Activated CD4-positive, alpha-beta T cell treated with anti-CD3 and anti-CD28 coated beads for 36 hours (primary cell): Measurements from ENCODE around the gene AGPAT2. TPM values are rescaled to one million over a fixed set of nuclear protein-coding genes. Genes with fewer than 3 reads are reported as not detected.
"Not testable (repeated sequence)": the region's sequence is repeated elsewhere in the genome, so short reads cannot be mapped to it uniquely, and the experiment has no call there.

ENCODE experiments used
- ATAC-seq: fragments of 200-7000 bp; cut with Tn5 transposase; one replicate; pipeline ENCODE4 v1.10.0; 2021; ENCODE audit warnings: mild to moderate bottlenecking, moderate library complexity
- CTCF ChIA-PET: fragments of 350-600 bp; sonication (Branson Sonifier 250); formaldehyde crosslinking; loops from one replicate; lab custom pipeline; 2021; ENCODE audit warnings: antibody characterized with exemption; lab: Charles Lee
- POLR2A ChIA-PET: fragments of 350-600 bp; sonication (Branson Sonifier 250); formaldehyde crosslinking; loops from one replicate; lab custom pipeline; 2021; ENCODE audit warnings: antibody characterized with exemption, inconsistent platforms; lab: Charles Lee
- DNase-seq: peaks from one replicate; pipeline ENCODE4 v3.0.0-alpha.2; 2020
- H3K27ac Mint-ChIP-seq: one replicate; pipeline ENCODE4 v1.8.0; 2021; ENCODE audit warnings: mixed read lengths
- H3K27me3 Mint-ChIP-seq: one replicate; pipeline ENCODE4 v1.8.0; 2021; ENCODE audit warnings: mixed read lengths
- H3K36me3 Mint-ChIP-seq: one replicate; pipeline ENCODE4 v1.8.0; 2021; ENCODE audit warnings: low read depth, mixed read lengths
- H3K4me1 Mint-ChIP-seq: one replicate; pipeline ENCODE4 v1.8.0; 2021; ENCODE audit warnings: mixed read lengths
- H3K4me3 Mint-ChIP-seq: one replicate; pipeline ENCODE4 v1.8.0; 2021; ENCODE audit warnings: mild to moderate bottlenecking, moderate library complexity, mixed read lengths
- H3K9me3 Mint-ChIP-seq: one replicate; pipeline ENCODE4 v1.8.0; 2021; ENCODE audit warnings: low read depth, mixed read lengths
- intact Hi-C, 2 experiments: fragments of 100-400 bp; cut with DNase I in 1 of 2; cut with micrococcal nuclease in 1 of 2; formaldehyde crosslinking; loops; one replicate each; pipeline versions ENCODE4 v1.14.2 to v1.15.1; 2022 to 2024; cut with DNase I, micrococcal nuclease
- total RNA-seq, 2 experiments: library from RNA; stranded (reverse); gene quantifications; one replicate each; pipeline ENCODE4 v1.2.3, GENCODE V29; 2021

AGPAT2 gene
- total RNA-seq, 2 experiments from 2014 or later: 9.0 to 10.4 TPM

DNA sequence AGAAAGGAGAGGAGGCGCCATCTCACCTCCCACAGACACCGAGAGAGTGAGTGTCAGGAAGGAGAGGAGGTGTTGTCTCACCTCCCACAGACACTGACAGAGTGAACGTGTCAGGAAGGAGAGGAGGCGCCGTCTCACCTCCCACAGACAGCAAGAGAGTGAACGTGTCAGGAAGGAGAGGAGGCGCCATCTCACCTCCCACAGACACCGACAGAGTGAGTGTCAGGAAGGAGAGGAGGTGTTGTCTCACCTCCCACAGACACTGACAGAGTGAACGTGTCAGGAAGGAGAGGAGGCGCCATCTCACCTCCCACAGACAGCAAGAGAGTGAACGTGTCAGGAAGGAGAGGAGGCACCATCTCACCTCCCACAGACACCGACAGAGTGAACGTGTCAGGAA lies 55.2 kb downstream of the AGPAT2 start:
- H3K4me1 Mint-ChIP-seq, DNase-seq, intact Hi-C loops, ATAC-seq, POLR2A ChIA-PET, H3K4me3 Mint-ChIP-seq, H3K36me3 Mint-ChIP-seq, H3K27ac Mint-ChIP-seq, H3K27me3 Mint-ChIP-seq, H3K9me3 Mint-ChIP-seq: not testable (repeated sequence)
- CTCF ChIA-PET: interaction anchor here (0.6 to 1.4 kb wide), 8 partner anchors 12 to 192 kb away, joined by 3 to 18 read pairs (median 4); no protein-coding TSS in a partner anchor

DNA sequence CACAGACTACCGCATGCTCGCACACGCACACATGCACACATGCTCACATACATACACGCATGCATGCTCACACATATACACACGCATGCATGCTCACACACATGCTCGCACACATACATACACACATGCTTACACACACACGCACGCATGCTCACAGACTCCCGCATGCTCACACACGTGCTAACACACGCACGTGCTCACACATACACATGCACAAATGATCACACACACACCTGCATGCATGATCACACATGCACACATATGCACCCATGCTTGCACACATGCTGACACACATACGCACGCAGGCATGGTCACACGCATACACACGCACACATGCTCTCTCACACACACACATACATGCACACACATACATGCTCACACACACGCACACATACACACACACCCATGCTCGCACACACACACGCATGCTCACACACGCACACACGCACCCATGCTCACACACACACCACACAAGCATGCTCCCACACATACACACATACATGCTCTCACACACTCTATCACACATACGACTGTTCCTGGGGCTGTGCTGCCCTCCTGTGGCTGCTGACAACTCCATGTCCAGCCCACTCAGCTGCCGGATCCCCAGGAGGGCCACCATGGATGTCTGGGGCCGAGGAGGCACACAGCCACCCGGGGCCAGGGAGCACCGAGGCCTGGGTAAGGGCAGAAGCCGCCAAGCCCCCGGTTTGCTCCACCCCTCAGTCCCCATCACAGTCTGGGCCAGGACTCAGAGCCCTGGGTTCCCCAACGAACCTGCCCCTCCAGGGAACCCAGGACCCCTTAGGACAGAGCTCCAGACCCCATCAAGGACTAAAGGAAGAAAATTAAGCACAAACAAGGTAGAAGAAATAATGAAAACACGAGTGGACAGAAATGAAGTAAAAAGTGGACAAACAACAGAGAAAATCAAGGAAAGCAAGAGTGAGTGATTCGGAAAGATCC lies 55.9 kb downstream of the AGPAT2 start:
- ChIA-PET CTCF (interaction anchor here (0.6 to 1.4 kb wide), 8 partner anchors 12 to 191 kb away, joined by 3 to 18 read pairs (median 4); no protein-coding TSS in a partner anchor), POLR2A (no interaction called here)
- Mint-ChIP-seq H3K27me3 (no peaks in the 10 kb centered on the region), H3K27ac (no peak overlapping the region), H3K4me1 (no peaks in the 10 kb centered on the region), H3K4me3 (no peak overlapping the region), H3K36me3 (no peaks in the 10 kb centered on the region), H3K9me3 (no peaks in the 10 kb centered on the region)
- intact Hi-C loops: loop anchor here (1.0 kb wide), 2 partner anchors 143 to 231 kb away; partner anchors contain the start of gene SNAPC4 (in 1 of the 2)
- DNase-seq: peak; percentile 85
- ATAC-seq: peak; percentile 89

DNA sequence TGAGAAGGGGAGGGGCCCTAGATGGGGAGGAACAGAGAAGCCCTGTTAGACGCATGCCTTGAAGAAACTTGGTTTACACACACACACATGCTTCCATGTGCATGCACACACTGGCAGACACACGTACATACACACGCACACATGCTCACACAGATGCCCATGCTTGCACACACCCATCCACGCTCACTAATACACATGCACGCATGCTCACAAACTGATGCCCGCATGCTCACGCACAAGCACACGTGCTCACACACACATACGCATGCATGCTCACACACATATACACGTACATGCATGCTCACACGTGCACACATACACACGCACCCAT lies 56.6 kb downstream of the AGPAT2 start:
- Mint-ChIP-seq H3K9me3 (no peaks in the 10 kb centered on the region), H3K4me1 (no peaks in the 10 kb centered on the region), H3K36me3 (no peaks in the 10 kb centered on the region), H3K27me3 (no peaks in the 10 kb centered on the region), H3K4me3 (no peak overlapping the region), H3K27ac (no peak overlapping the region)
- CTCF ChIA-PET: interaction anchor here (1.3 to 7.7 kb wide), 2 partner anchors 13 to 144 kb away, joined by 4 to 61 read pairs; no protein-coding TSS in a partner anchor
- POLR2A ChIA-PET: no interaction called here
- ATAC-seq: no peak
- DNase-seq: no peak
- intact Hi-C loops: loop anchor here in 1 of 2 experiments (1.0 kb wide), 1 partner anchor 142 kb away; no protein-coding TSS in a partner anchor

DNA sequence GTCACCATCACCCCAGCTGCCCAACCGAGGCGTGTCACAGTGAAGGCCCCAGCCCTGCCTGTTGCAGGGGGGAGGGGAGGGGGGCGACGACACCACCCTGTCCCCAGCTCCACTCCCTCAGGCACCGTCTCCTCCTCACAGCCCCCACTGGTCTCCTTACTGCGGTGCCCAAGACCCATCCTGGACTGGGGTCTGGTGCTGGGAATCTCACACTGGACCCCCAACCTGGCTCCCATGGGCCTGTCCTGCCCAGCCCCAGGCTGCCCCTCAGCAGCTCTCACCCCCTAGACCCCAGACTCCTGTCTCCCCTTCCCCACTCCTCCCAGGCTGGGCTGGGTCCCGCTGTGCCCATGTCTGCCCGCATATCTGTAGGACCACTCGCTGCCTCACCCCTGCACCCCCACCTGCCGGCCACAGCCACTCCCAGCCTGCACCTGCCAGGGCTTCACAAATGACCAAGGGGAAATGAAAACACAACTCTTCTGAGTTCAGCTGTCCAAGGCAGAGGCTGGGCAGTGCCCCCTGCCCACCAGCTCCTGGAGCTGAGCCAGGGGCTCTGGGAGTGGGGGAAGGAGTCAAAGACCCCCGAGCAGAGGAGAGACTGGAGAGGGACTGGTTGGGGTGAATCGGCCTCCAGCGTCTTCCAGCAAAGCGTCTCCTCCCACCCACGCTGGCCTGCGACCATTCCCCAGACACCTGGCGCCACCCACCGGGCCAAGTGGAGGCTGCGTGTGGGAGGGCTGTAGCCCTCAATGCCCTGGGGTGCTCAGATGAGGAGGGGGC lies 57.2 kb downstream of the AGPAT2 start:
- ChIA-PET POLR2A (no interaction called here), CTCF (interaction anchor here (0.7 to 7.7 kb wide), 4 partner anchors 13 to 150 kb away, joined by 3 to 61 read pairs (median 4); no protein-coding TSS in a partner anchor)
- Mint-ChIP-seq H3K9me3 (no peaks in the 10 kb centered on the region), H3K4me1 (no peaks in the 10 kb centered on the region), H3K27ac (no peak overlapping the region), H3K27me3 (no peaks in the 10 kb centered on the region), H3K4me3 (no peak overlapping the region), H3K36me3 (no peaks in the 10 kb centered on the region)
- peak; percentile 70 for ATAC-seq
- peak; percentile 87 for DNase-seq
- intact Hi-C loops: loop anchor here in 1 of 2 experiments (1.0 kb wide), 1 partner anchor 142 kb away; no protein-coding TSS in a partner anchor

DNA sequence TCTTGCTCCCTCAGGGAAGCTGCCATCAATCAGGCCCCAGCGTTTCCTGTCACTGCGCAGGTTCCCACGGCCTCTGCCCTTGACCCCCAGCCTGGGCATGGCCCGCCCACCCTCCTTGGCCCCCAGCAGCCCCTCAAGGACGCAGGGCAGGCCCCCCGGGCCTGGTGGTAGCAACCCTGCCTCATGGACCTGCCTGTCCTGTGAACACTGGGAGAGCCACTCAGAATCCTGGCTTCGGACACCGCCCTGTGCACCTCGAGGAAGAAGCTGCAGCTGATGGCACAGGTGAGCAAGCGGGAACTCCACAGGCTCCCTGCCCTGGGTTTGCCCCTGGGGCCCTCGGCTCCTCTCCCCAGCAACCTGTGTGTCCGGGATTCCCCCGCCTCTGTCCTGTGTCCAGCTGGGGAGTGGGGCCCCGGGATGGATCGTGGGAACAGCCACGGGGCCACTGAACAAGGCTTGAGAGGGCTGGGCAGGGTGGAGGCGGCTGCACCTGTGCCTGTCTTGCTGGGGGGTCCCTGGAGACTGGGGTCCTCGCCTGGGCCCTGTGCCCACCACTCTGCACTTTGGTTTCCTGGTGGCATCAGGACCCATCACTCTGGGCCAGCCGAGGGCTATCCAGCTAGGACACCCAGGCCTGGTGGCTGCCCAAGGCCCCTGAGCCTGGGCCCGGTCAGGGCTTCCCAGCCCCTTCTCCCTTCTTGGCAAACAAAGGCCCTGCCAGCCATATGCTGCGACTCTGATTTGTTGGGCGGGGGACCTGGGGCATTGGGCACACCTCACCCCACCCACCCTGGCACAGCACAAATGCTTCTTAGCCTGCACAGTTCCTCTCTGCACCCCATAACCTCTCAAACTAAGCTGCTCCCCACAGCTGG lies 58.0 kb downstream of the AGPAT2 start:
- Mint-ChIP-seq H3K36me3 (no peaks in the 10 kb centered on the region), H3K4me1 (no peaks in the 10 kb centered on the region), H3K9me3 (no peaks in the 10 kb centered on the region), H3K4me3 (no peak overlapping the region), H3K27me3 (no peaks in the 10 kb centered on the region), H3K27ac (no peak overlapping the region)
- ChIA-PET POLR2A (no interaction called here), CTCF (interaction anchor here (0.5 to 7.7 kb wide), 5 partner anchors 14 to 316 kb away, joined by 3 to 61 read pairs (median 4); no protein-coding TSS in a partner anchor)
- DNase-seq: no peak
- intact Hi-C loops: no loop called here
- ATAC-seq: no peak

DNA sequence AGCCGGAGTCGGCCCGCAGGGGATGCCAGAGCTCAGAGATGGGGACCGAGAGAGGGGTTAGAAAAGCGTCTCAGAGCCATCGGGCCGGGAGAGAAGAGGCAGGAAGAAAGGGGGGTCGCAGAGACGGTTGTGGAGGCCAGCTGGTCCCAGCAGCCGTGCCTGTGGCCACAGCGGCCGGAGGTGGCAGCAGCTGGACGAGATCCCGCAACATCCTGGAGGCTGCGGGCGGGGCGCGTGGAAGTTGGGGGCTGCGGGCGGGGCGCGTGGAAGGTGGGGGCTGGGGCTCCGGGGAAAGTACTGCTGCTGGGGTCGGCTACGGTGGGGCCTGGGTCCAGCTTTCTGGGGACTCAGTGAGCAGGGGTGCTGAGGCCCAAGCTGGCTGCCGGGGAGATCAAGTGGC lies 59.0 kb downstream of the AGPAT2 start:
- Mint-ChIP-seq H3K27ac (no peak overlapping the region), H3K9me3 (no peaks in the 10 kb centered on the region), H3K4me3 (no peak overlapping the region), H3K4me1 (no peaks in the 10 kb centered on the region), H3K27me3 (no peaks in the 10 kb centered on the region), H3K36me3 (no peaks in the 10 kb centered on the region)
- POLR2A ChIA-PET: interaction anchor here (0.5 kb wide), 1 partner anchor 147 kb away, joined by 4 read pairs; no protein-coding TSS in a partner anchor
- intact Hi-C loops: no loop called here
- no peak for ATAC-seq
- CTCF ChIA-PET: interaction anchor here (0.6 to 7.7 kb wide), 4 partner anchors 118 to 273 kb away, joined by 3 to 61 read pairs (median 3); no protein-coding TSS in a partner anchor
- no peak for DNase-seq

DNA sequence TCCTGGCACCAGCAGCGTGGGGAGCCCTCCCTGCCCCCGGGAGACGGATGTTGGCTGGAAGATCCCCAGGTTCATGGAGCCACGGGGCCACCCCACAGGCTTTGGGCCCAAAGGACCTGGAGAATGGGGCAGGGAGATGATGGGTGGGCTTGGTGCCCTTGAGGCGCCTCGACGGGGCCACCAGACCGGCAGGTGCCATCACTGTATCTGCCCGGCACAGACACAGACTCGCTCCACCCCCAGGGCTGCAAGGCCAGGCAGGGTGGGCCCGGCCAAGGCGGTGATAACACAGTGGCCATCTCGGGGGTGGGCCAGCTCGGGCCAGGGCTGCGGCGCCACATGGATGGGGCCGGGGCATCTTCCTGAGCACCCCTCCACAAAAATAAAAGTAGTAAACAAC lies 59.6 kb downstream of the AGPAT2 start:
- no peak overlapping the region for H3K27ac Mint-ChIP-seq
- no peak overlapping the region for H3K4me3 Mint-ChIP-seq
- ATAC-seq (no peak), DNase-seq (no peak)
- no peaks in the 10 kb centered on the region for H3K9me3 Mint-ChIP-seq
- no peaks in the 10 kb centered on the region for H3K27me3 Mint-ChIP-seq
- intact Hi-C loops: no loop called here
- H3K36me3 Mint-ChIP-seq: no peaks in the 10 kb centered on the region
- H3K4me1 Mint-ChIP-seq: no peaks in the 10 kb centered on the region
- ChIA-PET CTCF (interaction anchor here (0.7 to 7.7 kb wide), 2 partner anchors 142 to 448 kb away, joined by 4 to 61 read pairs; no protein-coding TSS in a partner anchor), POLR2A (no interaction called here)

DNA sequence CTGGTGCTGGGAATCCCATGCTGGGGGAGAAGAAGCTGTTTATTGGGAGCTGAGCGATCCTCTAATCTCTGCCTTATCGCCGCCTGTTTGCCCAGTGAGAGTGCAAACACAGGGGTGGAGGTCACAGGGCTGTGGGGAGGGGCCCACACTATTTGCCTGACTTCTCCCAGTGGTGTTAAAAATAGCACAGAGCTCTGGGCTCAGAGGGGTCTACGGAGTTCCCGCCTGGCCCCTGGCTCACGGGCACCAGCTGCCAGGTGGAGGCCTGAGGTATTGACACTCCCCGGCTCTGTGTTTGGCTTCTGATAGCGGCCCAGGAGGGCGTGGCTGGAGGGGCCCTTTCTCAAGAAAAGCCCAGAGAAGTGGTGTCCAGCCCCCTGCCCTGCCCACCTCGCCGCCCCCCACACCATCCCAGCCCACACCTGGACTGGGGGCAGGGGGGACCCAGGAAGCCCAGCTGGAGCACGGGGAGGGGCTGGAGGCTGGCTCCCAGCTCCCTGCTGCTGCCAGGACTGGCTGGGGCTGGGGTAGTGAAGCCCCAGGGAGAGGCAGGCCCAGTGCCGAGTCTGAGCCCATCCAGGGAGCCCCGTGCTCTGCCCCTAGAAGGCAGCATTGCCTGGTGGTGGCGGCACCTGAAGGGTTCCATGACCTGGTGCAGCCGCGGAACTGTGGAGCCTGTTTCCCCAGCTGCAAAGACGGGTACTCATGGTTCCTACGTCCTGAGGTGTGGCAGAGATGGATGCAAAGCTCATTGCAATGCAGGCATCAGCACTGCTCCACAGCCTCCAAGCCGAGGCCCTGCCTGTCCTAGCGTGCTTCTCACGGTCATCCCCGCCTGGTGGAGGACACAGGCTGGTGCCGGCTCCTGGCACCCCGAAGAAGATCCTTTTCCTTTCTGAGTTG lies 60.3 kb downstream of the AGPAT2 start:
- ATAC-seq (no peak), DNase-seq (no peak)
- CTCF ChIA-PET: interaction anchor here (0.5 to 7.7 kb wide), 4 partner anchors 40 to 447 kb away, joined by 3 to 61 read pairs (median 4); no protein-coding TSS in a partner anchor
- Mint-ChIP-seq H3K4me1 (no peaks in the 10 kb centered on the region), H3K4me3 (no peak overlapping the region), H3K9me3 (no peaks in the 10 kb centered on the region), H3K36me3 (no peaks in the 10 kb centered on the region), H3K27me3 (no peaks in the 10 kb centered on the region), H3K27ac (no peak overlapping the region)
- intact Hi-C loops: no loop called here
- POLR2A ChIA-PET: no interaction called here

DNA sequence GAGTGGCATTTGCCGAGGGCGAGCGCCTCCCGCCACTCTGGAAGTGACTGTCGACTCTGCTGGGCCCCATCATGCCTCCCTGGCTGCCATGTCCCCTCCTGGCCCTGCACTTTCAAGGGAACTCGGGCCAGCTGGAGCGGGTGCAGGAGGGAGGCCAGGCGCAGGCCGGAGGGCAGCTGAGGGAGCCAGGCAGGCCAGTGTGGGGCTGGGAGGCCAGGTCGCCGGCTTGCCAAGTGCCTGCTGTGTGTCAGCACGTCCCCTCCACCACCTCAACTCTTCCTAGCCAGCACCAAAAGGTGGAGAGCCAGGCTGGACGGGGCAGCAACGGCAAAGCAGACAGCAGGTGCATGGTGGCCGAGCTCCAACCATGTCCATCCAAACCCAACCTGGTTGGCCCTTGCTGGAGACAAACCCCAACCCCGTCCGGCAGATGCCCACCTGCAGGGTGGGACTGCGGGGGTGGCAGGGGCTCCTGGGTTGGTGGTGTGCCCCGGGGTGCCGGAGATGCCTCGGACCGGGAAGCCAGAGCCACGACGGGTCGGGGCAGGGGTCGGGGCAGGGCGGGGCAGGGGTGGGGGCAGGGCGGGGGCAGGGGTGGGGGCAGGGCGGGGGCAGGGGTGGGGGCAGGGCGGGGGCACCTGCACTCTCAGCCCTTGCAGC lies 61.1 kb downstream of the AGPAT2 start:
- no peaks in the 10 kb centered on the region for H3K36me3 Mint-ChIP-seq
- H3K4me3 Mint-ChIP-seq: no peak overlapping the region
- DNase-seq (no peak), ATAC-seq (no peak)
- no peaks in the 10 kb centered on the region for H3K9me3 Mint-ChIP-seq
- H3K27ac Mint-ChIP-seq: no peak overlapping the region
- POLR2A ChIA-PET: interaction anchor here (0.6 kb wide), 1 partner anchor 247 kb away, joined by 3 read pairs; no protein-coding TSS in a partner anchor
- no peaks in the 10 kb centered on the region for H3K4me1 Mint-ChIP-seq
- no peaks in the 10 kb centered on the region for H3K27me3 Mint-ChIP-seq
- intact Hi-C loops: no loop called here
- CTCF ChIA-PET: interaction anchor here (0.5 to 7.7 kb wide), 4 partner anchors 39 to 420 kb away, joined by 3 to 61 read pairs (median 3); partner anchors contain the start of gene NPDC1
